GM18870 (cell line): ENCODE data around the gene NMB.
"Not testable (repeated sequence)": the region's sequence is repeated elsewhere in the genome, so short reads cannot be mapped to it uniquely, and the experiment has no call there.

ENCODE experiments used
- ATAC-seq: cut with Tn5 transposase; IDR thresholded peaks from one replicate; pipeline ENCODE4 v1.9.1; 2021; ENCODE audit warnings: moderate library complexity; ENCODE audit not compliant: unreplicated experiment

NMB gene, protein sequence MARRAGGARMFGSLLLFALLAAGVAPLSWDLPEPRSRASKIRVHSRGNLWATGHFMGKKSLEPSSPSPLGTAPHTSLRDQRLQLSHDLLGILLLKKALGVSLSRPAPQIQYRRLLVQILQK

DNA sequence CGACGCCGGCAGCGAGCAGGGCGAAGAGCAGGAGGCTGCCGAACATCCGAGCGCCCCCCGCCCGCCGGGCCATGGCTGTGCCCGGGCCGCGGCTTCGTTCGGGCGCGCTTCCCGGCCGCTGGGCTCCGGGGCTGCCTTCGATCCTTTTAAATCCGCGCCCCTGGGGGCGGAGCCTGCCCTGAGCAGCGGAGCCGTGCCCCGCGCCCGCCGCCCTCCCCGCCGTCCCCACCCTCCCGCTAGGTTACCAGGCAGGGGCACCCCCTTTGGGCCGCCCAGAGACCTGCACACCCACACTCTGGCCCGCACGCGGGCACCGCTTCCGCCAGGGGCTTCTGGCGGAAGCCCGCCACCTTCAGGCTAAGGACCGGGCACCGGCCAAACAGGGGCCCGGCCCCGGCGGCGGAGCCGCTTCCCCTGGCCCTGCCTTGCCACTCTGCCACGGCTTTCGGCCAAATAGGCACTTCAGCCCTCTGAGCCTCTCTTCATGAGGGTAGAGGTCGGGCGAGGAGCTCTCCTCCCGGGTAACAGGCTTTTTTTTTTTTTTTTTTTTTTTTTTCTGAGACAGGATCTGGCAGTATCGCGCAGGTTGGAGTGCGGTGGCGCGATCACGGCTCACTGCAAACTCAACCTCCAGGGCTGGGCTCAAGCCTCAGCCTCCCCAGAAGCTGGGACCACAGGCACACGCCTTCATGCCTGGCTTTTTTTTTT is at the start of gene NMB:
TSS of gene NMB (minus strand) at position 120 of the 708 bp plus-strand sequence. CDS start at position 73, 47 bp downstream.
- ATAC-seq, result peak; percentile 41

DNA sequence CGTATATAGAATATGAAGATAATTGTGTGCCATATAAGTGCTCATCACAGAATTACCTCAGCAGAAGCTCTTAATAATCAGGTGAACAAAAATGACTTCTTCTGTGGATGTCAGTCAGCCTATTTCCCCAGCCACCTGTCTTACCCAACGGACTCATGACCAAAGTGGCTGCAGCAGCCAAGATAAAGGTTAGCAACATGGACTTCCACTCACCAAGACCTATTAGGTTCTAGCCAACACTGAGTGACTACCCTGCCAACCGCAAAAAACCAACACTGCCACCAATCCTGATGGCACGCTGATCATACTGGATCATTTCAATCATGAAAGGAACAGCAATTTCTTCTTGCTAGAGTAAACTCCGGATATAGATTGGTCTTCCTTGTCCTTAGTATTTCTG is 45.8 kb upstream of the NMB start:
- no peak for ATAC-seq

DNA sequence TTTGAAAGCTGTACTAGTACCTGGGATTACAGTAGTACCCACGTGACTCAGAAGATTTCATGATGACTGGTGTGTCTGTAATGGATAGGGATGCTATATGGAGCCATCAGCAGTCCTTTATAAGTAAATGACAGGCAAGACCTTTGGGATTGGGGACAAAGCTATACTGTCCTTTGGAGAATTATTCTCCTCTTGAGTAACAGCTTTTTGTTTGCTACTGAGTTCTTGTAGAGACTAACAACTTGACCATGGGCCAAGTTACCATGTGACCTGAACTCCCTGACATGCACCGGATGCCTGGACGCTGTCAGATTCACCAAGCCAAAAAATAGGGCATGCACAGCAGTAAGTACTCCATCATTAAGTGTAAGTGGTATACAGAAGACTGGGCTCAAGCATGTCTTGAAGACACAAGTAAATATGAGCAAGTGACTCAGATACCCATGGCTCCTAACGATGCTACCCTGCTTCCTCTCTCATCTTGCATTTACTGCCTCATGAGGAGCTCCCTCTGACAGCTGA is 45.0 kb upstream of the NMB start:
- no peak for ATAC-seq

DNA sequence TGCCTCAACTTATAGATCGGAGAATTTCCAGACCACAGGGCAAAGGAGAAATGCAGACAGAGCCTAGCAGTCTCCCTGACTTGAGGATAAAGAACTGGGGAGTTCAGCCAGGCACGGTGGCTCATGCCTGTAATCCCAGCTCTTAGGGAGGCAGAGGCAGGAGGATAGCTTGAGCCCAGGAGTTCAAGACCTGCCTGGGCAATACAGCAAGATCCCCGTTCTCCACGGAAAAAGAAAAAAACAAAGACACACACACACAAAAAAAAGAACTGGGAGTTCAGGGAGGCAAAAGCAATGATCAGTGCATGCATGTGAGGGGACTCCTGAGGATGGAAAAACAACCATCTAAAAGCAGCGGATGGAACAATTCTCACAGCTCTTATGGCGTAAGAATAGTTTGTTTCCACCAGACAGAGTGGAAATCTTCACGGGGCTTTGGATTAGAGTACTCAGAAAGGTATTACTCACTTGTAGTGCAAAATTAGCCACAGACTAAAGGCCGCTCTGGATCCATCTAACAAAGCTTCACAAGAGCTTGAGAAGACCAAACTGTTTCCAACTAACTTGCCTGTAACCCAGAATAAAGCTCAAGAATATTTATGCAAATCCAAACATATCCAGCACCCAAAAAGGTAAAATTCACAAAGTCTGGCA is 41.7 kb upstream of the NMB start:
- no peak for ATAC-seq

DNA sequence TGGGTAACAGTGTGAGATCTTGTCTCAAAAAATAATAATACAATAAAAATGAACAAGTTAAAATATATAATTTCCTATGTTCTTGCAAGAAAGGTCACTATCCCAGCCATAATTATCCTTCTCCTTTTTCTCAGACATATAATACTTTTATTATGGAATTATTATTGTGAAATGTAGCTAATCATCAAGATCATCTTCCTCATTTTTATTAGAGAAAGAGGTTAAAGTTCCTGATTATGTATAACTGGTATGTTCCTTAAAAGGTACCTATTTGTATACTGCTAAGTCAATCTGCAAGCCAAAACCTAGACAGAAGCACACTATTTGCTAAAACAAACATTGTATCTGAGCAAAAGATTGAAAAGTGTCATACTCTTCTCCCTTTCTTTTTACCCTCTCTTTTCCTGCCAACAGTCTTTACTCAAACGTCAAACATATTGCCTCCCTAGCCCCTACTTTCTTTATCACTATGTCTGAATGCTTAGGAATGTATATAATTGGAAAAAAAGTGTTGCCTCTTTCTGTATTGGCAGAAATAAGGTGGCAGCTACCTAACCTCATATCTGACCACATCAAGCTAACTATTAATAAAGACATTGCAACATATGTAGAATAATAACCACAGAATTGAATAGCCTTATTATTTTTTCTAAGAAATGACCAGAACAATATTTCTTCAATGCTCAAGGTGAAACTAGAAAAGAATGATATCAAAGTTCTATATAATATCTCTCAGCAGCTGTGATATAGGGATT is 39.4 kb upstream of the NMB start:
- ATAC-seq, result no peak

DNA sequence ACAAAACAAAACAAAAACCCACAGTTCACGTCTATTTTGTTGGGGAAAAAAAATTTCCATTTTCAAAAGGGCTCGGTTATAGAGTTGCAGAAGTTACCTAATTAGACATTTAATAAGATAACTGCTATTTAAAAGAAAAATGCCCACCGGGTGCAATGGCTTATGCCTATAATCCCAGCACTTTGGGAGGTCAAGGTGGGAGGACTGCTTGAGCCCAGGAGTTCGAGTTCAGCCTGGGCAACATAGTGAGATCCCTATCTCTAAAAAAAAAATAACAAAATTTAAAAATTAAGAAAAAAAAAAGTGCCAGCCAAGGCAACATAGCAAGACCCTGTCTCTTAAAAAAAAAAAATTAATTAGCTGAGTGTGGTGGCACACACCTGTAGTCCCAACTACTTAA is 38.8 kb upstream of the NMB start:
- no peak for ATAC-seq

DNA sequence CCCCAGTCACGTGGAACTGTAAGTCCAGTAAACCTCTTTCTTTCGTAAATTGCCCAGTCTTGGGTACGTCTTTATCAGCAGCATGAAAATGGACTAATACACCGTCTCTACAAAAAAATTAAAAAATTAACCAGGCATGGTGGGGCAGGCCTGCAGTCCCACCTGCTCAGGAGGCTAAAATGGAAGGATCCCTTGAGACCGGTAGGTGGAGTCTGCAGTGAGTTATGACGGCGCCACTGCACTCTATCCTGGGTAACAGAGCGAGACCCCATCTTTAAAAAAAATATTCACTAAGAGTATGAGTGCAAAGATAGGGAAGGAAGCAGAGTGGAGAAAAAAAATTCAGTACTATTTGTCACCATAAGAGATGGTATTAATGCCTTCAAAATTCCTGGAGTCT is 32.3 kb upstream of the NMB start:
- ATAC-seq, result no peak

DNA sequence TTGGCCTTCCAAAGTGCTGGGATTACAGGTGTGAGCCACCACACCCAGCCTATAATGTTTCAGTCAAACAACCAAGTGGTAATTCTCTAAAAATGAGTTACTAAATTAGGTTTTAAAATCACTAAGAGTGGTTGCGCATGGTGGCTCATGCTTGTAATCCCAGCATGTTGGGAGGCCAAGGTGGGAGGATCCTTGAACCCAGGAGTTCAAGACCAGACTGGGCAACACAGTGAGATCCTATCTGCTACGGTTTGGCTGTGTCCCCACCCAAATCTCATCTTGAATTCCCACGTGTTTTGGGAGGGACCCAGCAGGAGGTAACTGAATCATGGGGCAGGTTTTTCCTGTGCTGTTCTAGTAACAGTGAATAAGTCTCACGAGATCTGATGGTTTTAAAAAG is 31.9 kb upstream of the NMB start:
- no peak for ATAC-seq

DNA sequence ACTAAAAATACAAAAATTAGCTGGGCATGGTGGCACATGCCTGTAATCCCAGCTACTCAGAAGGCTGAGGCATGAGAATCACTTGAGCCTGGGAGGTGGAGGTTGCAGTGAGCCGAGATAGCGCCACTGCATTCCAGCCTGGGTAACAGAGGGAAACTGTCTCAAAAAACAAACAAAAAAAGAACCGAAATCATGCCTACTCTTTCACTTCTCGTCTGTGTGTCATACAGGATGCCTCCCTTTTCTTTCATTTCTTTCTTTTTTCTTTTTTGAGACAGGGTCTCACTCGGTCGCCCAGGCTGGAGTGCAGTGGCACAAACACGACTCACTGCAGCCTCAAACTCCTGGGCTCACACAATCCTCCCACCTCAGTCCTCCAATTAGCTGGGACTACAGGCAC is 28.4 kb upstream of the NMB start:
- ATAC-seq, result not testable (repeated sequence)

DNA sequence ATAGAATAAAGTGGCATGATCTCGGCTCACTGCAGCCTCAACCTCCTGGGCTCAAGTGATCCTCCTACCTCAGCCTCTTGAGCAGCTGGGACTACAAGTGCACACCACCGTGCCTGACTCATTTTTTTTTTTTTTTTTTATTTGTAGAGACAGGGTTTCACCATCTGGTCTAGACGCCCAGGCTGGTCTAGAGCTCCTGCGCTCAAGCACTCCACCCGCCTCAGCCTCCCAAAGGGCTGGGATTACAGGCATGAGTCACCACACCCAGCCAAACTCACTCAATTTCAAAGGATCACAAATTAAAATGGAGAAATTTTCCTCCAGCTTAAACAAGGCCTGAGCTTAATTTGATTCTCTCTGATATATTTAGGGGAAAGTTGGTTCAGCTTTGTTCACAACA is 27.3 kb upstream of the NMB start:
- no peak for ATAC-seq

DNA sequence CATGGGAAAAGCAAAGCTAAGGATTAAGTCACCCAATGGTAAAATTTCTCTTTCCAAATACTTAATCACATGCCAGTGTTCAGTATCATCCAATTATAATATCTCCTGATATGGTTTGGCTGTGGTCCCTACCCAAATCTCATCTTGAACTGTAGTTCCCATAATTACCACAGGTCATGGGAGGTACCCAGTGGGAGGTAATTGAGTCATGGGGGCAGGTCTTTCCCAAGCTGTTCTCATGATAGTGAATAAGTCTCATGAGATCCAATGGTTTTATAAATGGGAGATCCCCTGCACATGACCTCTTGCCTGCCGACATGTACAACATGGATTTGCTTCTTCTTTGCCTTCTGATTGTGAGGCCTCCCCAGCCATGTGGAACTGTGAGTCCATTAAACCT is 26.1 kb upstream of the NMB start:
- no peak for ATAC-seq

DNA sequence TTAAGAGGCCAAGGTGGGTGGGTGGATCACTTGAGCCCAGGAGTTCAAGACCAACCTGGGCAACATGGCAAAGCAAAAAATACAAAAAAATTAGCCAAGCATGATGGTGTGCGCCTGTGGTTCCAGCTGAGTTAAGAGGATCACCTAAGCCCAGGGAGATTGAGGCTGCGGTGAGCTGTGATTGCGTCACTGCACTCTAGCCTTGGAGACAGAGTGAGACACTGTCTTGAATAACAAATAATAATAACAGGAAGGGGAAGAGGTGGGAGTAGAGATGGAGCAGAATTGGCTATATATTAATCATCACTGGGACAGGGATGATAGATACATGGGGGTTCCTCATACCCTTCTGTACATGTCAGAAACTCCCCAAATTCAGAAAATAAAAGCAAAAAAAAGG is 23.8 kb upstream of the NMB start:
- no peak for ATAC-seq

DNA sequence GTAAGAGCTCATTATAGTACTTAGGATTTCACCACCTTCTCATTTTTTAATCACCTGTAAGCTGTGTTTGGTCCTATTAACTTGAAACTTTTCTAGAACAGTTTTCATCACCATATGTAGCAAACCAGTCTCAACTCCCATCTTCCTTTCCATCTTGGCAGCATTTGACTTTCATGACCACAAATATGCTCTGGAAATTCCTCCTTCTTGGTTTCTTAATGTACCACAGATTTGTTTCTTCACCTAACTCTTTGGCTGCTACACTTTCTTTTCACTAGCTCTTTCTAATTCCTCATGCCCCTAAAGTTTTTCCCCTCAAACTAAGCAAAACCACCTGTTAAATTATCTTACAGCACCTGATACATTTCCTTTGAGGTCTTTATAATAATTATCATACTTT is 13.2 kb upstream of the NMB start:
- no peak for ATAC-seq

DNA sequence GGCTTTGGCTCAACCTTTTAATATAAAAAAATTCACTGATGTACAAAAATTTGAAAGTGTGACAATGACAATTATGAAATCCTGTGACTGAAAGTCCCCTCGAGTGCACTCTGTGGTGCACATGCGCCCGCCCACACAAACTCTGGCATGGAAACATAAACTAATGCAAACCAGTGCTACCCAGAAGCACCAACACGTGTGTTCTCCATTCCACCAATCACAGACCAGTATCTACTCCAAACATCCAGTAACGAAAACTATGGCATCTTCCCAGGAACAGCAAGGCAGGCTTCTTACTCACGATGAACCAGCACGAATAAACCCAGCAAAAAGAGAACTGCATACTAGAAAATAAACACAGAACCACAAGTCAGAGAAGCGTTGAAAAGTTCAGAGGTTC is 11.7 kb upstream of the NMB start:
- ATAC-seq, result no peak

DNA sequence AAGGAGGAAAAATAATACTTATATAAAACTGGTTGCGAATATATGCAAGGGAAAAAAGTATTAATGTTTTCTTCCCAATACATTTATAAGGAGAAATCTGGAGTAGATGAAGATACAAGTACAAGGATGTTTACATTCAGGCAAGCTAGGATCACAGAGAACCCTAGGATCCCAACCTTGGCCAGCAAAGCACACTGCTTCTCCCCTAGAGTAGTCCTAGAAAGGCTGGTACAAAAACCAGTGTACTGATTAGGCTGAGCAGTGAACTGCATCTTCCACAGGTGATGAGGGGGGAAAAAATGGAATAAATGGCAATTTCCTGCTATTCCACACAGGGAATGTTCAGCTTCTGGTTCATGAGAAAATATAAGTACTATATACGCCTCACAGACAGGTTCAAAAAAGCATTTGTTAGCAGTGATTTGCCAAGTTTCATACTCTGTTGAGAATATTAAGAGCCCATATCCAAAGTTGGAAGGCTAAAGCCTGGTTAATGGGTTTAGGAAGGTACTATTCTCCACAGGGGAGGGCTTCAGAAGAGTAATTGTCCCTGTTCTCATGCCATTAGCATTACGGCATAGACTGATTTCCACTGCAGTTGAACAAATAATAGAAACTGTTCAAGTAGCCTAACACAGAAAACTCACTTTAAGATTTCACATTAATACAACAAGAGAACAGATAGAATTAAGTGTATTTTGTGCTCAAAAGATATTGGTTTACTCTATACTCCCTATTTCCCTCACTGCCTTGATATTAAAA is 10.4 kb upstream of the NMB start:
- ATAC-seq, result no peak

DNA sequence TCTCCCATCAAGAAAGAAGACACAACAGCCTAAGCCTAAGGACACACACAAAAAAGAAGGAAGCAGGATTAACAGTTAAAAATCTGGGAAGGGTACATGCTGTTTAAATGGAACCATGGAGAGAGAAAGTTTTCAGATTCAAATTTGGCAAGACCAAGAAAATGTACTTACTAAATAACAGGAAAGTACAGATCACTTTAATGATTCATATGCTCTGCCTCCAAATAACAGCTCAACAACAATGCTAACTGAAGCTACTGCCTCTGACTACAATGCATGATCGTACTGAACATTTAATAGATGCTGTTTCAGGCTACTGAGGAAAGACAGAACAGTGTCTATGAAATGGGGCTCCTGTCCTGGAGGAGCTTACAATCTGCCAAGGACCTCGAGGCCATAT is 8.4 kb upstream of the NMB start:
- no peak for ATAC-seq

DNA sequence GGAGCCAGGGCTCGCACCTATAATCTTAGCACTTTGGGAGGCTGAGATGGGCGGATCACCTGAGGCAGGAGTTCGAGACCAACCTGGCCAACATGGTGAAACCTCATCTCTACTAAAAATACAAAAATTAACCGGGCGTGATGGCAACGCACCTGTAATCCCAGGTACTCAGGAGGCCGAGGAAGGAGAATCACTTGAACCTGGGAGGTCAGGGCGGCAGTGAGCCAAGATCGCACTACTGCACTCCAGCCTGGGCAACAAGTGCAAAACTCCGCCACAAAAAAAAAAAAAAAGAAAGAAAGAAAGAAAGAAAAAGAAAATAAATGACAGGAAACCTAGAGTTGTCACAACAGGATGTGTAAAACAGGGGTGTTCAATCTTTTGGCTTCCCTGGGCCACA is 3.0 kb upstream of the NMB start:
- no peak for ATAC-seq

DNA sequence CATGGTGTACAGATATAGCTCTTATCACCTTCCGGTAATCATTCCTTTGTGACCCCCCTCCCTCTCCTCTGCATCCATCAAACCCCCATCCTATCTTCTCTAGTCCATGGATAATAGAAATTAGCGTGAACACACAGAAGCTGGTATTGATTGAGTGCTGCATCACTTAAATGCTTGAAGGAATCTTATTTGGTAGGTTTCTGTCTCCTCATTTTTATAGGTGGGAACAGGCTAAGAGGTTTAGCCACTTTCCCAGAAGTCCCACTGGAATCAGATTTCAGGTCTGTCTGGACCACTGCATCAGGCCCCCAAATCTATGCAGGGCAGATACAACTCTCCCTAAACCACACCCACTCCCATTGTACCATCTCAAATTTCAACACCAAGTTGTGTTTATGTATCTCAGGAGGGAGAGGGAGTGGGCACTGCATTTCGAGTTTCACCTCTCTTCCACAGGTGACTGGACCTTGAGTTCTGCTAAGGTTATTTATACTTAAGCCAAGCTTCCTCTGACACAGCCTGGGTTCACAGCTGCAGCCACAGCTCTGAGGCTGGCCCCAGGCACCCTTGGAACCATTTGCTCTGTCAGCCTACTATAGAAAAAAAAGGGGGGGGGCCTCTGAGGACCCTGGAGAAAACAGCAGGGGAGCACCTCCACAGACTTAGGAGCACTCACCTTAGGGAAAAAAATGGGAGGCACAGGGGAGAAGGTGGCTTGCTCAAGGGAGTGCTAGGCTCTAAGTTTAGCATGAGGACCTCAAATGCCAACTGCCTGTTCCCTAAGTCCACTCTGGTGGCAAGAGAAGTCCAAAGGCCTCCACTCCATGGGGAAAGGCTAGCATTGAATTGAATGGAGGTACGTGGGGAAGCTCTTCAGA is 2.1 kb upstream of the NMB start:
- ATAC-seq, result no peak

DNA sequence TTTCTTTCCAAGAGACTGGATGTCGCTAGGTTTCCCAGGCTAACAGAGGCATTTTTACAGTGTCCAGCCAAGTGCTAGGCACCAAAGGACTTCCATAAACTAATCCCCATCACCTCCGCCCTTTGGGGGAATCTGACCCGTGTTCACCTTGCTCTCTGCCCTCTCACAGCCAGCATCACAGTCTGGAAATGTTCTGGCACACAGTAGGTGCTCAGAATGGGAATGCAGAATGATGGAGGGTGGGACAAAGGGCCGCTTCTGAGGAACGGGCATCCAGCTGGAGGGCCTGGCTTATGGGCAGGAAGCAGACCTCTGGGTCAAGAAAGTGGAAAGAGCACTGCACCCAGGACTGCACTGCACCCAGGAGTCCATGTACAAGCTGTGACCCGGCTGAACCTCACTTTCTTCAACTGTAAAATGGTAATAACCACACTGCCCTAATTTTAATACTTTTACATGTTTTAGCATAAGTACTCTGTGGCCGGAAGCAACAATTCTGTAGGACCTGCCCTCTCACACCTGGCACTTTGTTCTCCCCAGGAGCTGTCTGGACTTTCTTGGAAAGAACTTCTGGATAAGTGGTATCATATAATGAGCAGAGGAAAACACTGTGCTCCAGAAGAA is 901 bp upstream of the NMB start:
- ATAC-seq, result no peak

DNA sequence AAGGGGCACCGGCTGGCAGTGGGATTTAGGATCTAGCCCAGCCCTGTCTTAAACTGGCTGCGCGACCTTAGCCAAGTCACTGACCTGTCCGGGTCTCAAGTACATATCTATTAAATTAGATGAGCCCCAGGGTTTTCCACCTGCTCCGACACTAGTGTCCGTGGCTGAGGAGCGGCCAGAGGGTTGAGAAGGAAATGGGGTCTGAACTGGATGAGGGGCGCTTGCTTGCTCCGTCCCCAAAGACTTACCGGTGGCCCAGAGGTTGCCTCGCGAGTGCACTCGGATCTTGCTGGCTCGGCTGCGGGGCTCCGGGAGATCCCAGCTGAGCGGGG is 285 bp downstream of the NMB start:
- no peak for ATAC-seq
